HepG2 (cell line): ENCODE measurements around the gene BCAN. TPM values are rescaled to one million over a fixed set of nuclear protein-coding genes. Genes with fewer than 3 reads are reported as not detected.

Experiments
- E2F2 ChIP-seq: sonication (generic); formaldehyde crosslinking; IDR thresholded peaks from 2 replicates; pipeline ENCODE4 v1.4.0; 2020; ENCODE audit warnings: missing genetic modification reagents, borderline replicate concordance
- HHEX ChIP-seq: IDR thresholded peaks from 2 replicates; pipeline ENCODE4 v1.6.1; 2016; ENCODE audit warnings: control low read depth
- HMGXB4 ChIP-seq, 2 experiments: sonication (generic) in 1 of 2; formaldehyde crosslinking in 1 of 2; IDR thresholded peaks; 2 replicates each; pipeline versions ENCODE4 v1.4.0 to v1.6.1; 2018 to 2020; ENCODE audit warnings: missing genetic modification reagents in 2 of 2, borderline replicate concordance in 1 of 2, low read depth in 1 of 2, mild to moderate bottlenecking in 1 of 2, missing biosample characterization in 1 of 2
- HOXA7 ChIP-seq: sonication (generic); formaldehyde crosslinking; IDR thresholded peaks from 2 replicates; pipeline ENCODE4 v1.8.1; 2022; ENCODE audit warnings: mild to moderate bottlenecking, missing genetic modification reagents, moderate library complexity
- ISX ChIP-seq: sonication (generic); formaldehyde crosslinking; conservative IDR thresholded peaks from 2 replicates; pipeline ENCODE4 v1.5.0; 2020; ENCODE audit warnings: missing genetic modification reagents
- JARID2 ChIP-seq: sonication (generic); formaldehyde crosslinking; IDR thresholded peaks from 2 replicates; pipeline ENCODE4 v1.8.1; 2023; ENCODE audit warnings: missing genetic modification reagents, inconsistent platforms; ENCODE audit not compliant: insufficient replicate concordance
- MAF1 ChIP-seq: sonication (generic); formaldehyde crosslinking; IDR thresholded peaks from 2 replicates; pipeline ENCODE4 v1.5.0; 2020; ENCODE audit warnings: missing genetic modification reagents, borderline replicate concordance
- PRDM15 ChIP-seq: sonication (generic); formaldehyde crosslinking; IDR thresholded peaks from 2 replicates; pipeline ENCODE4 v1.4.0; 2020; ENCODE audit warnings: missing genetic modification reagents
- THAP8 ChIP-seq: sonication (generic); formaldehyde crosslinking; IDR thresholded peaks from 2 replicates; pipeline ENCODE4 v1.5.1; 2020; ENCODE audit warnings: missing genetic modification reagents, mild to moderate bottlenecking, borderline replicate concordance
- YEATS2 ChIP-seq: sonication (generic); formaldehyde crosslinking; IDR thresholded peaks from 2 replicates; pipeline ENCODE4 v1.4.0; 2020; ENCODE audit warnings: missing genetic modification reagents, borderline replicate concordance
- ZBTB7B ChIP-seq: sonication (generic); formaldehyde crosslinking; IDR thresholded peaks from 2 replicates; pipeline ENCODE4 v1.4.0; 2020; ENCODE audit warnings: missing genetic modification reagents
- ZFP36L1 ChIP-seq: sonication (generic); formaldehyde crosslinking; IDR thresholded peaks from 2 replicates; pipeline ENCODE4 v1.8.0; 2022; ENCODE audit warnings: mild to moderate bottlenecking, missing genetic modification reagents, moderate library complexity
- ZNF337 ChIP-seq: sonication (generic); formaldehyde crosslinking; IDR thresholded peaks from 2 replicates; pipeline ENCODE4 v1.5.1; 2020; ENCODE audit warnings: missing genetic modification reagents, low read depth, mild to moderate bottlenecking, borderline replicate concordance
- ZNF441 ChIP-seq: sonication (generic); formaldehyde crosslinking; IDR thresholded peaks from 2 replicates; pipeline ENCODE4 v1.7.0; 2021; ENCODE audit warnings: missing genetic modification reagents, borderline replicate concordance
- ZNF580 ChIP-seq: IDR thresholded peaks from 2 replicates; pipeline ENCODE4 v1.6.1; 2016; ENCODE audit warnings: low read depth, borderline replicate concordance
- ZNF83 ChIP-seq: sonication (generic); formaldehyde crosslinking; IDR thresholded peaks from 2 replicates; pipeline ENCODE4 v1.4.0; 2020; ENCODE audit warnings: missing genetic modification reagents, mild to moderate bottlenecking, borderline replicate concordance
- ZSCAN21 ChIP-seq: sonication (generic); formaldehyde crosslinking; IDR thresholded peaks from 2 replicates; pipeline ENCODE4 v1.8.0; 2022; ENCODE audit warnings: mild to moderate bottlenecking, missing genetic modification reagents, moderate library complexity, borderline replicate concordance
- polyA plus RNA-seq, 8 experiments: library from polyadenylated mRNA; depleted of rRNA in 3 of 8; stranded (reverse) in 7 of 8; unstranded in 1 of 8; fragments of >200 nt; fragmentation: Illumina TruSeq in 4 of 8; extraction: Trizol in 4 of 8; gene quantifications; 2 replicates each; pipeline versions ENCODE4 v1.2.1 to v1.2.3, GENCODE V29; 2011 to 2016; ENCODE audit warnings: low read depth in 4 of 8, missing spikeins in 1 of 8, mixed read lengths in 1 of 8; ENCODE audit not compliant: insufficient read depth in 1 of 8
- total RNA-seq, 5 experiments: library from RNA; depleted of rRNA; stranded (reverse); fragments of >200 nt; fragmentation: Illumina TruSeq; extraction: Trizol; gene quantifications; 2 replicates each; pipeline ENCODE4 v1.2.3, GENCODE V29; 2016; ENCODE audit warnings: low read depth in 1 of 5

Gene BCAN
- total and polyA plus RNA-seq, 2 of the 13 experiments (the other 11 are each of a cell fraction or from before 2014, with no cell fraction given) = not detected

GRCh38 chr1:156689035-156689952 is 47.4 kb downstream of the BCAN start (continued):
- TF ChIP-seq E2F2 (CRISPR knock-in tag) (no peak), PRDM15 (CRISPR knock-in tag) (no peak), ZNF337 (CRISPR knock-in tag) (no peak), ZNF580 (peak; percentile 3; the same call in 1 of the 2 replicates), HOXA7 (CRISPR knock-in tag) (no peak), YEATS2 (CRISPR knock-in tag) (0 out of 2 replicates have a peak, but pooled peaks have one; percentile 16), ZFP36L1 (CRISPR knock-in tag) (no peak), JARID2 (CRISPR knock-in tag) (peak; percentile 86), ZNF441 (CRISPR knock-in tag) (0 out of 2 replicates have a peak, but pooled peaks have one; percentile 32), HHEX (CRISPR knock-in tag) (no peak), ISX (CRISPR knock-in tag) (no peak), HMGXB4 (CRISPR knock-in tag; IDR thresholded peaks at IDR 0.05; ENCODE audit: borderline replicate concordance in 1 of 2, low read depth in 1 of 2) (peak; percentile 54 to 77; a peak in 3 of 4 replicates), THAP8 (CRISPR knock-in tag) (no peak), MAF1 (no peak), ZNF83 (no peak), ZSCAN21 (CRISPR knock-in tag) (no peak), ZBTB7B (CRISPR knock-in tag) (0 out of 2 replicates have a peak, but pooled peaks have one; percentile 24)
